GM12872 (cell line): ENCODE data around the gene PLCB2.

ENCODE experiments used
- CTCF ChIP-seq: IDR thresholded peaks from 3 replicates; pipeline ENCODE4 v1.5.1; 2011; ENCODE audit warnings: low read depth, mild to moderate bottlenecking, low read length, moderate library complexity; ENCODE audit not compliant: insufficient read depth

Gene PLCB2

GRCh38 chr15:40259021-40259420, 48.7 kb downstream of the PLCB2 start:
- TF ChIP-seq CTCF = no peak

GRCh38 chr15:40258544-40258943, 49.2 kb downstream of the PLCB2 start:
- no peak for TF ChIP-seq CTCF

- no peak for TF ChIP-seq CTCF
Observed at GRCh38 chr15:40257656-40258450, 49.9 kb downstream of the PLCB2 start.

GRCh38 chr15:40256638-40257235, 51.0 kb downstream of the PLCB2 start:
- TF ChIP-seq CTCF = no peak

- no peak for TF ChIP-seq CTCF
Observed at GRCh38 chr15:40255033-40255432, 52.7 kb downstream of the PLCB2 start.

- TF ChIP-seq CTCF = no peak
Observed at GRCh38 chr15:40254452-40254851, 53.3 kb downstream of the PLCB2 start.

GRCh38 chr15:40253167-40253790, 54.5 kb downstream of the PLCB2 start:
- TF ChIP-seq CTCF = no peak
